NCI-H748 treated with DMSO at 0.1 percent for 48 hours (cell line): ENCODE data around the gene OR13C9.
"Not testable (repeated sequence)": the region's sequence is repeated elsewhere in the genome, so short reads cannot be mapped to it uniquely, and the experiment has no call there.

Experiments
- DNase-seq: peaks from one replicate; lab custom pipeline; 2025; lab: John Stamatoyannopoulos, UW

The OR13C9 gene, protein sequence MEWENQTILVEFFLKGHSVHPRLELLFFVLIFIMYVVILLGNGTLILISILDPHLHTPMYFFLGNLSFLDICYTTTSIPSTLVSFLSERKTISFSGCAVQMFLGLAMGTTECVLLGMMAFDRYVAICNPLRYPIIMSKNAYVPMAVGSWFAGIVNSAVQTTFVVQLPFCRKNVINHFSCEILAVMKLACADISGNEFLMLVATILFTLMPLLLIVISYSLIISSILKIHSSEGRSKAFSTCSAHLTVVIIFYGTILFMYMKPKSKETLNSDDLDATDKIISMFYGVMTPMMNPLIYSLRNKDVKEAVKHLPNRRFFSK

DNA sequence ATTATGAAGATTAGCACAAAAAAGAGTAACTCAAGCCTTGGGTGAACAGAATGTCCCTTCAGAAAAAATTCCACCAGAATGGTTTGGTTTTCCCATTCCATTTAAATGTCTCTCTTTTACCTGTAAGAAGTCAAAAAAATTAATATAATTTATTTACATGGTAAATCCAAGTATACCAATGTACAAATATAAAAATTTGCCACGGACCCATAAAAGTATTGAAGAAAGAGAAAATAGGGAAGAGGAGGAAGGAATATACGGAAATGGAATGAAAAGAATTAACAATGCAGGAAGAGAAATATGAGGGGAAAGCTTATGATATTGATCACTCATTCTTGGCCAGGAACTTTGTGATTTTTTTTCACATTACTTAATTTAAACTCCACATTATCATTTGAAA, at the start of gene OR13C9:
OR13C9 (minus strand) TSS at position 101 of the 400 bp plus-strand sequence; CDS start at position 101, 0 bp downstream.
- no peak for DNase-seq

DNA sequence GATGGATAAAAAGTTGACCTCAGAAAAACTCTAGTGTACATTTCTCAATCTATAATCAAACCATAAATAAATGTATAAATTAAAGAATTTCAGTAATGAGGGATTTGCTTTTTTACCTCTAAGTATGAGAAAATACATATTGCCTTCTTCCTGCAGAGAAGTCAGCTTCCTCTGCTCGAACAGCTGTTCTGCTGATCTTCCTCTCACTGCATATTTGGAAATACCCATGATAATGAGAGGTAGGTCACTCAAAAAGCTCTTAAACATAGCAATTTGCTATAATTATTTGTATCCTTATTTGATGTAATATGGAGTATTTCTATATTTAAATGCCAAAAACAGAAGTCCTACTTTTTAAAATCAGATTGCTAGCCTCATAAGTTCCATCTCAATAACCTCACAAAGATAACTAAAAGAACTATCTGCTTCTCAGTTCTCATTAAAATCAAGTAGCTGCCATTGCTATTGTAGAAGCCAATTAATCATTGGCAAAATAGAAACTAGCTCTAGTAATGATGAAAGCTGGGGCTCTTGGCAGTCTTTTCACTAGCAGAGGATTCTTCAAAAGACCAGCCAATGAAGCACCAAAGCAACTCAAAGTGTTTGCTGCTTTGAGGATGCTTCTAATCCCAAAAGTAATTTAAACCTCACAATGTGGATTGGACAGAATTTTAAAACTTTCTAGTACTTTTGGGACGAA, 40.6 kb upstream of the OR13C9 start:
- DNase-seq: no peak

DNA sequence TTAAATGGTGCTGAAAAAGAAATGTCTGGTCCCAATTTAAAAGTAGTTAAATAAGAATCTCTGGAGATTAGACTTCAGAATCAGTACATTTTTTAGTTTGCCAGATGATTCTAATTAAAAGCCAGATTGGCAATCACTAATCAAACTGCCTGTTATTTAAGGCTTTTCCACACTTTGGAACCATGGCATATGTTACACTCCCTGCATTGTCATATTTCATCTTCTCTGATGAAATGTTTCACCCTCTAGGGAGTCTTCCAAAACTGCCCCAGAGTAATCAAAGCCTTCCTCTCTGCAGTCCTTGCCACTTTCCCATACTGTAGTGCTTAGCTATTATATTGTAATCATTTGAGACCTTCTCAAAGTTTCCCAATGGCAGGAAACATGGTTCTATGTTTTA, 17.5 kb upstream of the OR13C9 start:
- no peak for DNase-seq

DNA sequence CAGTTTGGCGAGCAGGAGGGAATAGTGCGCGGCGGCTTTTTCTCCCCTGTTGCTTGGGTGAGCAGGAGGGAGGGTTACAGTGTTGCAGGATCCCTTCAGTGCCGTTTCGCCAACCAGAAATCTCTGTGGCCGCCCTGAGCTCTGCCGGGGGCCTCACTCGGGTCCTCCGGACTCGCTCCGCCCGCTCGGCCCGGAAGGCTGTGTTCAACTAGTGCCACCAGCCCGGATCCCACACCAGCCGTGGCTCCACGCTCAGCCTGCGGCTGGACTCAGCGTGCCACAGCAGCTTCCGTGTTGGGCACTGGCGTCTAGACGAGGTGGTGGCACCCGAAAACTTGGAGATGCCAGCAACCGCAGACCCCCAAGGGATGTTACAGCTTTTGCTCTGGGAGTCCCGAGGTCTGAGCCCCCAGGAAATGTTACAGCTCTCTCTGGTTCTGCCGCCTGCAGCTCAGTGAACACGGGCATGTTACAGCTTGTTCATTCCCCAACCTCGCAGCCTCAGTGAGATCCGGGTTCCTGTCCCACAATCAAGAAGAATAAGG, 16.0 kb upstream of the OR13C9 start:
- no peak for DNase-seq

DNA sequence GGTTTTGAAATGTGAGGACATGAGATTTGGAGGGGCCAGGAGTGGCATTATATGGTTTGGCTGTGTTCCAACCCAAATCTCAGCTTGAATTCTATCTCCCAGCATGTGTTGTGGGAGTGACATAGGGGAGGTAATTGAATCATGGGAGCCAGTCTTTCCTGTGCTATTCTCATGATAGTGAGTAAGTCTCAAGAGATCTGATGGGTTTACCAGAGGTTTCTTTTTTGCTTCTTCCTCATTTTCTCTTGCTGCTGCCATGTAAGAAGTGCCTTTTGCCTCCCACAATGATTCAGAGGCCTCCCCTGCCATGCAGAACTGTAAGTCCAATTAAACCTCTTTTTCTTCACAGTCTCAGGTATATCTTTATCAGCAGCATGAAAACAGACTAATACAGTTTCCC, 8.0 kb upstream of the OR13C9 start:
- DNase-seq: not testable (repeated sequence)

DNA sequence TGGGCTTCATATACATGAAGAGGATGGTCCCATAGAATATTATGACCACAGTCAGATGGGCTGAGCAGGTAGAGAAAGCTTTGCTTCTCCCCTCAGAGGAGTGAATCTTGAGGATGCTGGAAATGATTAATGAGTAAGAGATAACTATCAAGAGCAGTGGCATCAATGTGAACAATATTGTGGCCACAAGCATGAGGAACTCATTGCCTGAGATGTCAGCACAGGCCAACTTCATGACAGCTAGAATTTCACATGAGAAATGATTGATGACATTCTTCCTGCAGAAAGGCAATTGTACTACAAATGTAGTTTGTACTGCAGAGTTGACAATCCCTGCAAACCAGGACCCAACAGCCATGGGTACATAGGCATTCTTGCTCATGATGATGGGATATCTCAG, 586 bp downstream of the OR13C9 start:
- DNase-seq: no peak

DNA sequence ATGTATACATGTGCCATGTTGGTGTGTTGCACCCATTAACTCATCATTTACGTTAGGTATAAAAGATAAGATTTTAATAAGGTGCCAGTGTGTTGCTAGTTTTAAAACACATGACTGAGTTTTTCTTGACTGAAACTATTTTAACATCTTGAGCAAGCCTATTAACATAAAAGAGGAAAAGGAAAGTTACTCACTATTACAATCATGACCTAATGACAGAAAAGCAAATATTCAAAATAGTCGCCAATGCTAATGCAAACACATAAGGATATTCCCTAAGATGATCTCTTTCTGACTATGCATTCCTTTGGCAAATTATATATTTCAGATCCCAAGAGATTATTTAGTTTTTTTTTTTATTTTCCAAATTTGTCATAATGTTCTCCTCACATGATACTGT, 6.8 kb downstream of the OR13C9 start:
- no peak for DNase-seq

DNA sequence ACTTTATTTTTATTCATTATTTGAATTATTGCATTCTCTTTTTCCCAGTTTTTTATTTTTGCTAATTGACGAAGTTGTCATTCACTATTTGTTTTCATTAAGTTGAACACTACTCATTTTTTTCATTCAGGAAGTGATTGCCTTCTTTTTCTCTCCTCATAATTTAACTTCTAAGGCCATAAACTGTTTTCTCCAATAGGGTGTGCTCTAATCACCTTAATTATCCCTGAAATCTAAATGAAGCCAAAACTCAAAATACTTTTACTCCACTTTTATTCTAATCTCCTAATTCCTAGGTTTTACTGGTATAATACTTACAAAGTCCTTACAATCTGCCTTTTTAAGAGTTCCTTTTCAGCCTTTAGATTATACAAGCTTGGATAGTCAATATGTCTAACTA, 9.7 kb downstream of the OR13C9 start:
- DNase-seq: no peak

DNA sequence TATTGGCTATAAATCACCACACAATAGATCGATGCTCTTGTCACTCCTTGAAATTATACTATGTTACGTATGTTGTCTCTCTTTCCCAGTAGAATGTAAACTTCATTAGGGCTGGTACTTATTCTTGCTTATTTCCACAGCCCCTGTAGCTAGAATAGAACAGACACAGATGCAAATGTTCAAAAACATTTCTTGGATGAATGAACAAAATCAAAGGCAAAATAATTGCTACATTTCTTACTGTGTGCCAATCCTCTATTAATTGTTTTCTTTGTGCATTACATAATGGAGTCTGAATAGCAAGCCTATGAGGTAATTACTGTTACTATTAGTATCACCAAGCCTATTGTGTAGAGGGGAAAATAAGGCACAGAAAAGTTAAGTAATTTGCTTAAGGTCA, 11.9 kb downstream of the OR13C9 start:
- DNase-seq: peak; percentile 91

DNA sequence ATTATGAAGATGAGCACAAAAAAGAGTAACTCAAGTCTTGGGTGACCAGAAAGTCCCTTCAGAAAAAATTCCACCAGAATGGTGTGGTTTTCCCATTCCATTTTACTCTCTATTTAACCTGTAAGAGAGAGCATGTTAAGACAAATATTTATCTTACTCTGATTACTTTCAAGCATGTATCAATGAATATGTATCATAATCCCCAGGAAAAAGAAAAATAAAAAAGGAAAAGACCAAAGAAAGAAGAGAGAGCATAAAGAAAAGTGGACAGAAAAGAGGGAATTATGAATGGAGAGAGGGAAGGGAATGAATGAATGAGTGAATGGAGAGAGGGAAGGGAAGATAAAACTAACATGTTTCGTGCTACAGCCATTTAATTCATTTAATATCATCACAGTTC, 12.5 kb downstream of the OR13C9 start, which contains the start of gene OR13C2:
OR13C2 (minus strand) TSS at position 101 of the 400 bp plus-strand sequence; CDS start at position 101, 0 bp downstream.
- DNase-seq: not testable (repeated sequence)

DNA sequence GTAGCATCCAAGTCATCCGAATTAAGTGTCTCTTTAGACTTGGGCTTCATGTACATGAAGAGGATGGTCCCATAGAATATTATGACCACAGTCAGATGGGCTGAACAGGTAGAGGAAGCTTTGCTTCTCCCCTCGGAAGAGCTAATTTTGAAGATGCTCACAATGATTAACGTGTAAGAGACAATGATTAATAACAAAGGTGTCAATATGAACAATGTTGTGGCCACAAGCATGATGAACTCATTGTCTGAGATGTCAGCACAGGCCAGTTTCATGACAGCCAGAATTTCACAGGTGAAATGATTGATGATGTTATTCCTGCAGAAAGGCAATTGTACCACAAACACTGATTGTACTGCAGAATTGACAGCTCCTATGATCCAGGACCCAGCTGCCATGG, 13.2 kb downstream of the OR13C9 start:
- DNase-seq: no peak

DNA sequence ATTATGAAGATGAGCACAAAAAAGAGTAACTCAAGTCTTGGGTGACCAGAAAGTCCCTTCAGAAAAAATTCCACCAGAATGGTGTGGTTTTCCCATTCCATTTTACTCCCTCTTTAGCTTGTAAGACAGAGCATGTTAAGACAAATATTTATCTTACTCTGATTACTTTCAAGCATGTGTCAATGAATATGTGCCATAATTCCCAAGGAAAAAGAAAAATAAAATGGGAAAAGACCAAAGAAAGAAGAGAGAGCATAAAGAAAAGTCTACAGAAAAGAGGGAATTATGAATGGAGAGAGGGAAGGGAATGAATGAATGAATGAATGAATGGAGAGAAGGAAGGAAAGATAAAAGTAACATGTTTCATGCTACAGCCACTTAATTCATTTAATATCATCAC, 18.7 kb downstream of the OR13C9 start, which contains the start of gene OR13C5:
OR13C5 (minus strand) TSS at position 101 of the 400 bp plus-strand sequence; CDS start at position 101, 0 bp downstream.
- not testable (repeated sequence) for DNase-seq

DNA sequence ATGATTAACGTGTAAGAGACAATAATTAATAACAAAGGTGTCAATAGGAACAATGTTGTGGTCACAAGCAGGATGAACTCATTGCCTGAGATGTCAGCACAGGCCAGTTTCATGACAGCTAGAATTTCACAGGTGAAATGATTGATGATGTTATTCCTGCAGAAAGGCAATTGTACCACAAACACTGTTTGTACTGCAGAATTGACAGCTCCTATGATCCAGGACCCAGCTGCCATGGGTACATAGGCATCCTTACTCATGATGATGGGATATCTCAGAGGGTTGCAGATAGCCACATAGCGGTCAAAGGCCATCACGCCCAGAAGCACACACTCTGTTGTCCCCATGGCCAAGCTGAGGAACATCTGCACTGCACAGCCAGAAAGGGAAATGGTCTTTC, 19.3 kb downstream of the OR13C9 start:
- DNase-seq: not testable (repeated sequence)

DNA sequence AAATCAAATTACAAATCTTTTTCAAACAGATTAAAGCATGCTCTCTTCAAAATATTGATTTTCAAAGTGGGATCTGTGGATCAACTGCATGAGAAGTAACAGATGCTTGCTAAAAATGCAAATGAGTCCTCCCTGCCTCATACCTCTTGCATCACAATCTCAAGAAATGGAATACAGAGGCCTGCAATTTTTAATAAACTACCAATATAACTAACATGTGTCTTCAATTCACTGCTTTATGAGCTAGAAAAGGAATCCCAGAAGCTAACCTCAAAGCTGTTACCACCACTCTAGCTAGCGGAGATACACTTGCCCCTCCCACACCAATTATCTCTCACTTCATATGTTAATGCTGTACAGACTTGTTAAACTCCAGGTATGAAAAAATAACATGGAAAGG, 28.4 kb downstream of the OR13C9 start:
- no peak for DNase-seq

DNA sequence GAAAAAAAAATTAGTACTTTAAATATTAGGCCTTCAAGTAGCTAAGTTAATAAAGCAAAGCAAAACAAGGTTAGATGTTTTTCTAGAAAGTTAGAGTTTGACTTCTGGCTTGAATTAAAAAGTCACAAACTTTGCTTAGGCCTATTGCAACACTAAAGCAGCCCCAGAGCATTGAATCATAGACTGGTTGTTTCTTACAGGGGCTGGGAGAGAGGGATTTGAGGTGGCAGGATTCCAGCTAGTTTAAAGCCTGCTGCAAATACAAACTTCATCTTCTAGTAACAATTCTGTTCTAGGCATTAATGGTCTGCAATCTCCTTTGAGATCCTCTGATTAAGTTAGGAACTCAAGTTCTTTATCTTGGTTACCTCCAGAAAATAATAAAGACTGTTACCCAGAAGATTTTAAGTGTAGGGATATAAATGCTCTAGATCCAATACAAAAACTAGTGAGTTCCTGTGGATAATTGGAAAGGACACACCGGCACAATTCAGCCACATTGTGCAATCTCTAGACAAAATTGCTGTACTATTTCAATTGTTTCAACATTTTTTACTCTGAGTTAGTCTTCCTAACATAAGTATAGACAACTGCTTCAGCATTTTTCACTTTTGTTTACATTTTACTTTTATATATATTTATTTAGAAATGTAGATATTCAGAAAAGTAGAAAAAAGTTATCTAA, 31.4 kb downstream of the OR13C9 start:
- no peak for DNase-seq

DNA sequence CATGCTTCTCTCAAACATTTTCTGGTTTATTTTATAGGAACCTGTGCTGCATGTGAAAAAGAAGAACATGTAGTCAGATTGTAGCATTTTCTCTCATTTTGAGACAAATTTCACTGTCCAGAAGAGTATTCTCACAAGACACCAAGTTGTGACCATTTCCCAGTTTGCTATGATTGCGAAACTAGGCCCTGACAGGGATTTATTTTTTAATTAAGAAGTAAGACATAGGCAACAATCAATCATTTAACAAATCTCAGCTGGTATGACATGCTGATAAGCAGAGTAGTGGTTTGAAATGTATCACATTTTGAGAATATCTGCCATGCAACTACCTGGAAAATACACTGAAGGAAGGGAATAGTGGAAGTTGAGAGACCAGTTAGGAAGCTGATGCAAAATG, 37.4 kb downstream of the OR13C9 start:
- DNase-seq: no peak

DNA sequence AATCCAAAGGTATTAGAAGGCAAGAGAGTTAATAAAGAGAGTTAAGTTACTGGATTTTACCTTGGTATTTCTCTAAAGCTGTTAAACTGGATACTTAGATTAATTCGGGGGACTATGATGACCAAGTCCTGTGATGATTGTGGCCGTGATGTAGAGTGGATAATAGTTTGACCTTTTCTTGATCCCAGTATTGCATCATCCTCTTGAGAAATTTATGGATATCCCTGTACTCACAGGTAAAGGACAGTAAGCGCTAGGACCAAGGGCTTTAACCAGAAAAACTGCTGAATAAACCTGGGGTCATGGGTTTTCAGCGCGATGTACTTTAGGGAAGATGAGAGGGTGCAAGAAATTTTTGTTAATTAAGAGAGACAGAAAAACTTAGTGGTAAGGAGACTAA, 40.7 kb downstream of the OR13C9 start:
- DNase-seq: no peak

DNA sequence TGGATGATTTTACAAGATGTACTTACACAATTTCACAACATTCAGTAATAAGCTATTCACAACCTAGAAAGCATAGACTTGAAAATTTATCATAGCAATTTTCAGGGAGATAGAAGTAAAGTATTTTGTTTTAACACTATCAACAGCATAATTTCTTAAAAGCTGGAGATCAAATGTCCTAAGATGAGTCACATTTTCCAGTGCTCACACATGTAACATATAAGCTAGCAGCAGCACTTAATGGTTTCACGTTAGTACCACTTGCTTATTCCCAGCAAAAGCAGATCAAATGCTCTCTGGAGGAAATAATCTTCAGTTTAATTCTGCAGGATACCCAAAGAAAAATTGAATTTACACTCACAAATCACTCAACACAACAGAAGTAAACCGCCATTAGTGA, 42.5 kb downstream of the OR13C9 start:
- no peak for DNase-seq

DNA sequence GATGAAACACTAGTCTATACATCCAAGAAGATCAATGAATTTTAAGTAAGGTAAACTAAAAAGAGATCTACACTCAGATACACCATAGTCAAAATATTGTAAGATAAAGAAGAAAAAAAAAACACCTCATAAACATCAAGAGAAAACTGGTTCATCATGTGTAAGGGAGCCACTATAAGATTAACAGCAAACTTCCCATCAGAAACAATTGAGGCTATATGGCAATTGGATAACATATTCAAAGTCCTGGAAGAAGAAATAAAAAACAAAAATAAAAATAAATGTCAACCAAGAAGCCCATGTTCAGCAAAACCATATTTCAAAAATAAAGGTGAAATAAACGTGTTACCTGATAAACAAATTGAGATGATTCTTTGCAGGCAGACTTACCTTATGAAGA, 45.4 kb downstream of the OR13C9 start:
- no peak for DNase-seq

DNA sequence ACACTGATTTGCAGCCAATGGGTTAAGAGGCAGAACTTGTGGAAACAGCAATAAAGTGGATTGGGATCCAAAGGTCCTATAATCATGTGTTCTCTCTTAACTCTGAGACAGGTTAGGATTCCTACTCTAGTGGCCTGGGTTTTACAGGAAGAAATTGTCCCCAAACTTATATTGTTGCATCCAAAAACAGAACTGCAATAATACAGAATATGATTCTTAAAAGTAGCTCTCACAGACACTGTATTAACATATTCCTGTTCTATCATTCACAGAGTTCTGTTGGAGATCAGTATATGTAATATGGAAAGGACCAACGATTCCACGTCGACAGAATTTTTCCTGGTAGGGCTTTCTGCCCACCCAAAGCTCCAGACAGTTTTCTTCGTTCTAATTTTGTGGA, 49.1 kb downstream of the OR13C9 start, which contains the start of gene OR13C8:
OR13C8 (plus strand) TSS at position 301 of the 400 bp plus-strand sequence; CDS start at position 301, 0 bp downstream.
- no peak for DNase-seq
